NCI-H2081 (cell line): ENCODE measurements around the gene SPG11.

Experiments
- DNase-seq, 2 experiments: peaks; one replicate each; lab custom pipeline; 2025; lab: John Stamatoyannopoulos, UW

The SPG11 gene

GRCh38 chr15:44519537-44519936, 143.9 kb downstream of the SPG11 start:
- DNase-seq = no peak

- no peak for DNase-seq
Measured at GRCh38 chr15:44516436-44516835, 147.0 kb downstream of the SPG11 start.
